ENCODE results near the gene GNG11. TPM values are rescaled to one million over a fixed set of nuclear protein-coding genes. Genes with fewer than 3 reads are reported as not detected.

The GNG11 gene
- polyA plus RNA-seq, 1 donor (not counting 4 experiments of a cell fraction or from before 2014, with no cell fraction given) = 1.0 TPM

GRCh38 chr7:93883917-93884345 lies 37.6 kb upstream of the GNG11 start:
- H3K27ac ChIP-seq (ENCODE audit: control insufficient read depth, insufficient read depth, low read length) = no peak overlapping the region
- no peaks in the 10 kb centered on the region for H3K27me3 ChIP-seq (ENCODE audit: control insufficient read depth, extremely low read depth, insufficient read depth, low read length)
- no peaks in the 10 kb centered on the region for H4K20me1 ChIP-seq (ENCODE audit: control insufficient read depth, extremely low read depth, insufficient read depth, low read length)
- no peak overlapping the region for H2AFZ ChIP-seq (ENCODE audit: control insufficient read depth, low read length)
- H3K36me3 ChIP-seq (ENCODE audit: control insufficient read depth in 2 of 2, extremely low read depth in 1 of 2, insufficient read depth in 2 of 2, low read length in 2 of 2) = no peaks in the 10 kb centered on the region
- no peak overlapping the region for H3K4me3 ChIP-seq (ENCODE audit: control insufficient read depth in 2 of 3, extremely low read depth in 1 of 3, insufficient read depth in 2 of 3, low read depth in 1 of 3, low read length in 3 of 3)
- TF ChIP-seq EZH2 (IDR thresholded peaks at IDR 0.05; ENCODE audit: low read length) (no peak), CTCF (optimal IDR thresholded peaks at IDR 0.05 in 1 of 3, IDR thresholded peaks at IDR 0.05 in 1 of 3, conservative IDR thresholded peaks at IDR 0.05 in 1 of 3; ENCODE audit: extremely low read depth in 1 of 3, insufficient read depth in 2 of 3, low read length in 3 of 3) (no peak)
- no peaks in the 10 kb centered on the region for H3K79me2 ChIP-seq (ENCODE audit: control insufficient read depth, insufficient read depth, low read length)
- no peak overlapping the region for H3K4me2 ChIP-seq (ENCODE audit: control insufficient read depth, extremely low read depth, insufficient read depth, low read depth, low read length)
- H3K4me1 ChIP-seq (ENCODE audit: control insufficient read depth, extremely low read depth, insufficient read depth, low read length) = peaks cover 3% of the 10 kb centered on the region
- no peak for FAIRE-seq
- H3K9ac ChIP-seq (ENCODE audit: control insufficient read depth, extremely low read depth, insufficient read depth, low read length) = no peak overlapping the region
- dilution Hi-C loops (cut with MboI; ENCODE audit: extremely low pct_ligation_motif_present, low sequenced_read_pairs) = no loop called here
- peaks cover 4% of the 10 kb centered on the region for H3K9me3 ChIP-seq (ENCODE audit: control insufficient read depth, low read depth, low read length)
- no peaks in the 10 kb centered on the region for H3K9me1 ChIP-seq (ENCODE audit: control insufficient read depth, extremely low read depth, insufficient read depth, low read length)
- DNase-seq (ENCODE audit: low read depth, low spot score) = no peak

DNA sequence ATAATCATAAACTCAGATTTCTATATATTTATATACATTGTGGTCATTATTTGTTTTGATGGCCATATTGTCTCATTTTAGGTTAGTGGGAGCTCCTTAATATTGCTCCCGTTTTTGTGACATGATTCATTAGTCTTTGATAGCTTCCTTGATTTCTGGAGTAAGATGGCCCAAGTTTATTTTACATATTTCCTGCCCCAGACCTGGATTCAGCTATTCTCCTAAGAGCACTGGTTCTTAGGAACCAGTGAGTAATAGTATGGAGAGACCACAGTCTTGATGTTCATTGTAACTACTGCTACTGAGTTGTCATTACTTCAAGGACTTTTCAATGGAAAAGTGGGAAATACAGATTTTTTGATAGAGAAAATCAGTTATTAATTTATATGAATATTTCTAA lies 37.0 kb upstream of the GNG11 start:
- Histone ChIP-seq H3K9ac (ENCODE audit: control insufficient read depth, extremely low read depth, insufficient read depth, low read length) (no peak overlapping the region), H3K27me3 (ENCODE audit: control insufficient read depth, extremely low read depth, insufficient read depth, low read length) (no peaks in the 10 kb centered on the region), H3K9me3 (ENCODE audit: control insufficient read depth, low read depth, low read length) (peaks cover 2% of the 10 kb centered on the region), H3K4me3 (ENCODE audit: control insufficient read depth in 2 of 3, extremely low read depth in 1 of 3, insufficient read depth in 2 of 3, low read depth in 1 of 3, low read length in 3 of 3) (no peak overlapping the region), H3K4me1 (ENCODE audit: control insufficient read depth, extremely low read depth, insufficient read depth, low read length) (peaks cover 6% of the 10 kb centered on the region), H2AFZ (ENCODE audit: control insufficient read depth, low read length) (no peak overlapping the region), H3K4me2 (ENCODE audit: control insufficient read depth, extremely low read depth, insufficient read depth, low read depth, low read length) (no peak overlapping the region), H3K79me2 (ENCODE audit: control insufficient read depth, insufficient read depth, low read length) (no peaks in the 10 kb centered on the region), H3K36me3 (ENCODE audit: control insufficient read depth in 2 of 2, extremely low read depth in 1 of 2, insufficient read depth in 2 of 2, low read length in 2 of 2) (no peaks in the 10 kb centered on the region), H3K27ac (ENCODE audit: control insufficient read depth, insufficient read depth, low read length) (no peak overlapping the region), H3K9me1 (ENCODE audit: control insufficient read depth, extremely low read depth, insufficient read depth, low read length) (no peaks in the 10 kb centered on the region), H4K20me1 (ENCODE audit: control insufficient read depth, extremely low read depth, insufficient read depth, low read length) (no peaks in the 10 kb centered on the region)
- dilution Hi-C loops (cut with MboI; ENCODE audit: extremely low pct_ligation_motif_present, low sequenced_read_pairs) = no loop called here
- no peak for TF ChIP-seq CTCF (optimal IDR thresholded peaks at IDR 0.05 in 1 of 3, IDR thresholded peaks at IDR 0.05 in 1 of 3, conservative IDR thresholded peaks at IDR 0.05 in 1 of 3; ENCODE audit: extremely low read depth in 1 of 3, insufficient read depth in 2 of 3, low read length in 3 of 3)
- TF ChIP-seq EZH2 (IDR thresholded peaks at IDR 0.05; ENCODE audit: low read length) = no peak
- no peak for DNase-seq (ENCODE audit: low read depth, low spot score)
- FAIRE-seq = no peak

All from keratinocyte (primary cell).